Tongue (tissue), 2 donors: Measurements from ENCODE around the gene RABGAP1L. TPM values are rescaled to one million over a fixed set of nuclear protein-coding genes. Genes with fewer than 3 reads are reported as not detected.
"Not testable (repeated sequence)": the region's sequence is repeated elsewhere in the genome, so short reads cannot be mapped to it uniquely, and the experiment has no call there.

Source experiments
- DNase-seq: peaks from one replicate; pipeline ENCODE4 v3.0.0-alpha.2; 2015
- total RNA-seq: library from RNA; depleted of rRNA; stranded (reverse); fragments of >200 nt; gene quantifications from one replicate; pipeline ENCODE4 v1.2.3, GENCODE V29; 2014

Gene RABGAP1L
- total RNA-seq, 1 donor from 2014 or later = 86.6 TPM

- DNase-seq = no peak
These were observed 84.2 kb downstream of the RABGAP1L start for GRCh38 chr1:174243451-174244000.

DNA sequence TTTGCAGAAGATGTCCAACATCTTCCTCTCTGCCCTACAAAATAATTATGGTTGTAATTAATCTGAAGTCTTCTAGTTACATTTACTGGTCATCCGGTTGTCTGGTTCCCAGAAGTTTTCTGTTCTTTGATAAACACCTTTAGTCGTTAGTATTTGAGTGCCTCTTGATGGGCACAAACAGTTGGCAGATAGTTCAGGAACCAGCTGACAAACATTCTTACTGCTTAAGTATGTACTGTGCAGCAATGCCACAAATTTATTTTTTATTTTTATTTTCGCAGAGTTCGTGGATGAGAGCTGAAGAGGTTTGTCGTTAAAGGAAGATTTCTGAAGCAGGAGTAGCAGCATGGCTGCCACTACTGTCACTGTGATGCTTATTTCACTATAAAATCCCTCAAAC lies 84.7 kb downstream of the RABGAP1L start:
- no peak for DNase-seq

DNA sequence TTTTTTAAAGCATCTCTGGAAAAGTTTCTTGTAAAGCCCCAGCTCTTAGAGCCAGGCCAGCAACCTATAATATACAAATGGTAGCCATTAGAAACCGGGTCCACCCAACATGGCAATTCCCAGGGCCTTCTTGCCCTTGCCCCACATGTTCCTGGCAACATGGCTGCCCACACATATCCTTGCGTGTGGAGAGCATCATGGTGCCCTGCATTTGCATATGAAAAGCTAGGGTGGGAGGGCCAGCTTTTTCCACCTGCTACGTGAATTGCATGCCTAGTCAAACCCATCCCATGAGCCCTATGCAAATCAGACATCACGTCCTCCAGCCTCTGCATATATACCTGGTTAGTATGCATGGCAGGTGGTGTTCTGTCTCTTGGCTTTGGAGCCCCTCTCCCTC lies 88.2 kb downstream of the RABGAP1L start:
- no peak for DNase-seq

- DNase-seq = no peak
These were observed 88.7 kb downstream of the RABGAP1L start for GRCh38 chr1:174248041-174248440.

GRCh38 chr1:174256386-174256785 lies 97.1 kb downstream of the RABGAP1L start:
- not testable (repeated sequence) for DNase-seq

DNA sequence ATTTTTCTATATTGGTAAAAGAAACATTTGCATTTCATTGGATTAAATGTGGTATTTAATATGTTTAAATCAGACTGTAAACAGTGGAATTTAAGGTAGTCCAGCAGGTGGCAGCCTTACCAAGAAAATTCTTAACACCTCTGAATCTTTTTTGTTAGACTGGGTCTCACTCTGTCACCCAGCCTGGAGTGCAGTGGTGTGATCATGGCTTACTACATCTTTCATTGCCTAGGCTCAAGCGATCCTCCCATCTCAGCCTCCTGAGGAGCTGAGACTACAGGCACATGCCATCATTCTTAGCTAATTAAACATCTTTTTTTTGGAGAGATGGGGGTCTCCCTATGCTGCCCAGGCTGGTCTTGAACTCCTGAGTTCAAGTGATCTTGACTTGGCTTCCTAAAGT lies 98.8 kb downstream of the RABGAP1L start:
- peak; percentile 60 for DNase-seq

GRCh38 chr1:174262349-174263241 lies 103.3 kb downstream of the RABGAP1L start:
- DNase-seq = peak; percentile 58

DNA sequence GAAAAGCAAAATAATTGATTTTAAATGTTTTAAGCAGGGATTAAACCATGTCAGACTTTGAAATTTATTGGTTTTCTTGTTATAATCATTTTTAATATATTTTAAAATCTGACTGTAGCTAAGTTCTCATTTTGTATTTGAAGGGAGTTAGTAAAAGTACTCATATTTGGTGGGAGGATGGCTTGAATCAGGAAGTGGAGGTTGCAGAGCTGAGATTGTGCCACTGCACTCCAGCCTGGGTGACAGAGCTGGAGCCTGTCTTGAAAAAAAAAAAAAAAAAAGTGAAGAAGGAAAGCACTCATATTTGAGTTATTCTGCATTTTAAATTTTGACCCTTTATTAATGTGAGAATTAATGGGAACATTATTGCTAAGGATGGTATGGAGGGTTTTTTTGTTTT lies 106.0 kb downstream of the RABGAP1L start:
- no peak for DNase-seq

- no peak for DNase-seq
These were observed 107.2 kb downstream of the RABGAP1L start for GRCh38 chr1:174266476-174266875.

DNA sequence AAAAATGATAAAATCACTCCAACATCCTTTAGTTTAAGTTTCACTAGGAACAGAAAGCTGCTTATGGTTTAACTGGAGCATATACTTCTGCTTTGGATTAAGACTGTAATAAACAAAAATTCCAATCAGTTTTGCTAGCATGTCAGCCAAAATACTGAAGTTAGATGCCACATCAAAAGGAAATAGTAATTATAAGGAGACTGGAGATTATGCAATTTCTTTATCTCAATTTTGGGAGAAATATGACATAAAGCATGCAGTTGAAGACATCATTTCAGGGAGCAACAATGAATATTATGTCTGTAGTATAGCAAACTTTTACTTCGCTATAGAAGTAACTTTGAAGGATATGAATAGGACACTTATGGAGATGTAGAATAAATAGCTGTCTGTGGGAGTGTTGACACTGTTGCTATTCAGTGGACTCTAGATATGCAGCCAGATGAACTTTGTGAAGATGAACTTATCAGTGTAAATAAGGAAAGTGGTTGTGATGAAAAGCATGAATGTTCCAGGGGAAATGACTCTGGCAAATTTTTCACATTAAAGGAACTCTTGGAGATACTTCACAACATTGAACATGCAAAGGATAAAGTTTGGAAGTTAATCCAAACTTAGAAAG lies 107.8 kb downstream of the RABGAP1L start:
- DNase-seq = peak; percentile 7

- no peak for DNase-seq
These were observed 110.8 kb downstream of the RABGAP1L start for GRCh38 chr1:174269989-174270651.

DNA sequence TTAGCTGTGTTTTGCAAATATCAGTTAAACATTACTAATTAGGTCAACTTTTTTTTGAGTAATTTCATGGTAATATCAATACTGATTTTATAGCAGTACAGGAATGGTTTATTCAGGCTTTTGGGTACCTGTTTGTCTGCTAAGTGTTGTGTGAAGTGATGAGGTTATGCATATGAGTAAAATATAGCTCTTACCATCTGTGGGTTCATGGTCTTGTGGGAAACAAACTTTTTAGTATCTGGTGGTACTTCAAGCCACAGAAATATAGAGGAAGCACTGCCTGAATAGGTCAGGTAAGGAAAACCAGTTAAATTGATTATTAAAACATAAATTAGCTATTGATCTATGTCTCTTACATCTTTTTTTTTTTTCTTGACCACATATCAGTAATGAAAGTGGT lies 113.9 kb downstream of the RABGAP1L start:
- no peak for DNase-seq

DNA sequence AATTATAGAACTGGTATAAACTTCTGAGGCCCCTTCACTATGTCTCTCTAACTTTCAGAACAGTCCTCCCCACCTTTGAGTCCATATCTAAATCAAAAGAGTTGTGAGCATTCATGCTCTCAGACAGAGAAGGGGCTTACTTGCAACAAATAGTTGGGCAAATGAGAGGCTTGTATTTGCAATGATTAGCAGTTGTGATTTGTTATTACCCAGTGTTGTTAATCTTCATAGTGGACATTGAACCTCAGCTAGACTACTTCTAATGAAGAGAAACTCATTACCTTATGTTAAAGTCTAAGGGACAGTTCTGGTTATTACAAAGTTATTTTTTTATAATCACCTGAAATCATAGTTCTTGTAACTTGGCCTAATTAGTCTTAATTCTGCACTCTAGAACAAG lies 114.5 kb downstream of the RABGAP1L start:
- DNase-seq = no peak

DNA sequence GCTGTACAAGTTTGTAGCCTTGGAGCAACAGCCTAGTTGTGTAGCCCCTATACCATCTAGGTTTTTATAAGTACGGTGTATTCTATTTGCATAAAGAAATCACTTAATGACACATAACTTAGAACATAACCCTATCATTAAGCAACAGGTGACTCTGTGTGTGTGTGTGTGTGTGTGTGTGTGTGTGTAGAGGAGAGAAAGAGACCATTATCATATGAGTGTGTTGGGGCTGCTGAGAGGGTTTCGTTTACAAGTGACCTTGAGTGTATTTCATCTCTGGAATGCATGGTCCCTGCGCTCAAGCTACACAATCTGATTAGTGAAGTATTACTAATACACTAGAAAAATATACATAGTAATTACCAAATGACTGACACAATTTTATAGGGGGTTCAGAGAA lies 115.1 kb downstream of the RABGAP1L start:
- no peak for DNase-seq

DNA sequence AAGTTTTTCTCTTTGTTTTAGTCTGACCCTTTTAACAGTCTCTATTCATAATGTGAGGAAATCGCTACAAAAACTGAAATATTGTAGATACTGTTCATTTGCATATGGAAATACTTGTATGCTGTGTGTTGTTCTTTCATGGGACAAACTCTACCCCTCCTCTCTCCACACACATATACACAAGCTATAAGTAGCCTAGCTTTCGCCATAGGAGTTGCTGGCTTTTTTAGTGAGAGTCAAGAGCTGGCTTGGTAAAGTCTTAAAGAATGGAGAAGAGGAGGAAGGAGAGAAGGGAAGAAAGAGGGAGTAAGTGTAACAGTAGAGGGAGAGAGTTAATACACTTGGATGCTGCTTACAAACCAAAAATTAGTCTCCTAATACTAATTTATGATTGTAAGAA lies 115.6 kb downstream of the RABGAP1L start:
- no peak for DNase-seq

DNA sequence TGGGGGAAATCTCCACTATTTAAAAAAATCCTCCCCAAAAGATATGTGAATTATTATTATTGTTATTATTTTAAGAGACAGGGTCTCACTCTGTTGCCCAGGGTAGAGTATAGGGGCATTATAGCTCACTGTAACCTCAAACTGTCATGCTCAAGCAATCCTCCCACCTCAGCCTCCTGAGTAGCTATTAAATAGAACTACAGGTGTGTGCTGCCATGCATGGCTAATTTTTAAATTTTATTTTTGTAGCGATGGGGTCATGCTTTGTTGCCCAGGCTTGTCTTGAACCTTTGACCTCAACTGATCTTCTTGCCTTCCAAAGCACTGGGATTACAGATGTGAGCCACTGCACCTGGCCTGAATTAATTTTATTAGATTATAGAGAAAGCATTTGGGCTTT lies 116.8 kb downstream of the RABGAP1L start:
- DNase-seq = no peak

DNA sequence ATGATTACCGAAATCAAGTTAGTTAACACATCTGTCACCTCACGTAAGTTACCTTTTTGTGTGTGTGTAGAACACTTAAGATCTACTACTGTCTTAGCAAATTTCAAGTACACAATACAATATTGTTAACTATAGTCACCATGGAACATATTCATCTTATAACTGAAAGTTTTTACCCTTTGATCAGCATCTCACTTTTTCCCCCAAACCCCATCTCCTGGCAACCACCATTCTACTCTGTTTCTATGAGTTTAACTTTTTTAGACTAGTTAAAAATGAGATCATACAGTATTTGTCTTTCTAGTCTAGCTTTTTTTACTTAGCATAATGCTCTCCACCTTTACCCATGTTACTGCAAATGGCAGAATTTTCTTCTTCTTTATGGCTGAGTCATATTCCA lies 124.7 kb downstream of the RABGAP1L start:
- DNase-seq = no peak

GRCh38 chr1:174286042-174286441 lies 126.7 kb downstream of the RABGAP1L start:
- DNase-seq = no peak

DNA sequence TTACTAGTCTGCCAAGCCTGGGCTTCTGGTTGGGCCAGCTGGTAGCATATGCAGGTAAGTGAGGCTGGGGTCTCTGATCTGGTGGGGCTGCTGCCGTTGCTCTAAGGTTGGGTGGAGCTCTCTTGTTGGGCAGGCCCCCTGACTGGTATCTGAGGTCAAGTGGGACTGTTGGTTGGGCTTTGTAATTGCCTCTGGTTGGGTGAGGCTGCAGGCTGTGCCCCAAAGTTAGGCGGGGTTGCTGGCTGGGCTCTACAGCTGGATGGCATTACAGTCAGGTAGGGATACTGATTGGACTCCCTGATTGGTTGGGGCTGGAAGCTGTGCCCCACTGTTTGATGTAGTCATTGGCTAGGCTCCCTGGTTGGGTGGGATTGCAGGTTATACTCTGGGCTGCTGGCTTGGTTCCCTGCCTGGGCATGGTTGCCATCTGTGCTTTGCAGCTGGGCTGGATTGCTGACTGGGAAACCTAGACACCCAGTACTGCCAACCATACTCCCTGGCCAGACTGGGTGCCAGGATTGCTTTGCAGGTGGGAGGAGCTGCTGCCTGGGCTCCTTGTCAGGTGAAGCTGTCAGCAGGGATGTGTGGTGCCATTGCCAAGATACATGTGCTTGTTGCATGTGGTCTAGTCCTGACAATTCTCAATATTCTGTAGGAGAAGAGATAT lies 130.5 kb downstream of the RABGAP1L start:
- no peak for DNase-seq

GRCh38 chr1:174291059-174291458 lies 131.7 kb downstream of the RABGAP1L start:
- DNase-seq = no peak

DNA sequence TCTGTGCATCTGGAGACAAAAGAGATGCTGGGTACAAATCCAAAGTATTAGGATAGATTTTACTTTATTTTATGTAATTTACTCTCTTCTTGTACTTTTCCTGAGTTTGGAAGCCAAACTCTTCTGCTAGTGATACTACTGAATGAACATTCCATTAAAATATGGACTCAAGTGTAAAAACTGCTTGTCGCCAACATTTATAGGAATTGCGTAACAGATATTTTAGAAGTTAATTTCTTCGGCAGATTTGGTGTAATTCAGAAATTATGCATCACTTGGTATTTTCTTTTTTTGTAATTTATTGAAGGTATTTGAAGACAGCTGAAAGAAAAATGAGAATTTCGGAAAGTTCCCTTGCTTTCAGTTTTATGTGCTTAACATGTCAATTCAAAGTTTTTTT lies 137.0 kb downstream of the RABGAP1L start:
- no peak for DNase-seq

DNA sequence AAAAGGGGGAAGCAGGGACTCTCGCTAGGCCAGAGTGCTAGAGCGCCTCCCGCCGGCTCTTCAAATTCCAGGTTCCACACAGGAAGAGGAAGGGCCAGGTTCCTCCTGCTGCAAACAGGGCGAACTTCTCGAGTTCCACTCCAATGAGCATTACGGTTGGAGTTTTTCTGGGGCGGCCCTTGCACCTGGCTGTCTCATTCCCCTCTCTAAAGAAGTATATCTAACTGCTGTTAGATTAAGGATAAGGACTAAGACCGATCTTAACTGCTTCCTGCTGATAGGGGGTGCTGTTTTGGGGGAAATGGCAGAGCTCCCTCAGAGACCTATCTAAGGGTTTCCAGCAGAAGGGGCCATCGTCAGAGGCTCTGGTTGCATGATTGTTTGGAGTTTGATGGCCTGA lies 138.0 kb downstream of the RABGAP1L start:
- no peak for DNase-seq
